ENCODE results near the gene OBSL1.

GRCh38 chr2:219581346-219581745, 10.0 kb upstream of the OBSL1 start:
- TF ChIP-seq EP300 (IDR thresholded peaks at IDR 0.05): no peak
- no peak for TF ChIP-seq CTCF (IDR thresholded peaks at IDR 0.05)
- TF ChIP-seq POLR2A (IDR thresholded peaks at IDR 0.05): no peak

Measured in ovary (tissue), 3 donors.